Amniotic epithelial cell (primary cell): Measurements from ENCODE around the gene FEN1.
A peak's percentile ranks its signal among the peaks of the same experiment; 100 is the strongest.

Source experiments
- DNase-seq: peaks from one replicate; pipeline ENCODE4 v3.0.0-alpha.2; 2010; ENCODE audit warnings: low read depth

FEN1 gene, protein sequence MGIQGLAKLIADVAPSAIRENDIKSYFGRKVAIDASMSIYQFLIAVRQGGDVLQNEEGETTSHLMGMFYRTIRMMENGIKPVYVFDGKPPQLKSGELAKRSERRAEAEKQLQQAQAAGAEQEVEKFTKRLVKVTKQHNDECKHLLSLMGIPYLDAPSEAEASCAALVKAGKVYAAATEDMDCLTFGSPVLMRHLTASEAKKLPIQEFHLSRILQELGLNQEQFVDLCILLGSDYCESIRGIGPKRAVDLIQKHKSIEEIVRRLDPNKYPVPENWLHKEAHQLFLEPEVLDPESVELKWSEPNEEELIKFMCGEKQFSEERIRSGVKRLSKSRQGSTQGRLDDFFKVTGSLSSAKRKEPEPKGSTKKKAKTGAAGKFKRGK

DNA sequence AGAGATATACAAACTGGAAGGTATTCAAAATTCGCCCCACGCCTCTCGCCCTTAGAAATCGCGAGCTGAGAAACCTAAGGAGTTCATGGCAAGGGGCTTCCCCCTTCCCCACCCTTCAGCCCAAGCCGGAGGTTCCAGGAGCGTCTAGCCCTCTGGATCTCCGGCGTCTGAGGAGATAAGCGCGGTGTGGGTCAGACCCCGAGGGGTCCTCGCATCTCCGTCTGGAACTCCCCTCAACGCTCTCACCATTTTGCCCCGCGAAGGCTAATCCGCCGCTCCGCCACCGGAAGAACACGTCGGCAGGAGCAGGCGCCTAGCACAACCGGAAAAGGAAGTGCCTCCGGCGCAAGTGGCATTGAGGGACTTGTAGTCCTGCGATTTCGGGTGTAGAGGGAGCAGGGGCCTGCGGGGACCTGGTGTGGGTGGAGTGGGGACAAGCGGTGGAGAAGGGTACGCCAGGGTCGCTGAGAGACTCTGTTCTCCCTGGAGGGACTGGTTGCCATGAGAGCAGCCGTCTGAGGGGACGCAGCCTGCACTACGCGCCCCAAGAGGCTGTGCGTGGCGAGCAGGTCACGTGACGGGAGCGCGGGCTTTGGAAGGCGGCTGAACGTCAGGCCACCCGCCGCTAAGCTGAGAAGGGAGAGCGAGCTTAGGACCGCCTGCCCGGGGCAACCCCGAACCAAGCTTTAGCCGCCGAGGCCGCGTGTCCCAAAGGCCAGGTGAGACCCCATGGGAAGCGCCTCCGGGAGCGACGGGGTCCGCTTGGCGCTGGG lies at the start of gene FEN1, which contains the start of gene TMEM258:
Gene FEN1 (plus strand): TSS at position 602 of the 773 bp plus-strand sequence. CDS start 2,451 bp downstream, outside the sequence.
Gene TMEM258 (minus strand): TSS at position 290 of the 773 bp plus-strand sequence. CDS start 41 bp downstream, at position 249.
- peak; percentile 95 for DNase-seq

DNA sequence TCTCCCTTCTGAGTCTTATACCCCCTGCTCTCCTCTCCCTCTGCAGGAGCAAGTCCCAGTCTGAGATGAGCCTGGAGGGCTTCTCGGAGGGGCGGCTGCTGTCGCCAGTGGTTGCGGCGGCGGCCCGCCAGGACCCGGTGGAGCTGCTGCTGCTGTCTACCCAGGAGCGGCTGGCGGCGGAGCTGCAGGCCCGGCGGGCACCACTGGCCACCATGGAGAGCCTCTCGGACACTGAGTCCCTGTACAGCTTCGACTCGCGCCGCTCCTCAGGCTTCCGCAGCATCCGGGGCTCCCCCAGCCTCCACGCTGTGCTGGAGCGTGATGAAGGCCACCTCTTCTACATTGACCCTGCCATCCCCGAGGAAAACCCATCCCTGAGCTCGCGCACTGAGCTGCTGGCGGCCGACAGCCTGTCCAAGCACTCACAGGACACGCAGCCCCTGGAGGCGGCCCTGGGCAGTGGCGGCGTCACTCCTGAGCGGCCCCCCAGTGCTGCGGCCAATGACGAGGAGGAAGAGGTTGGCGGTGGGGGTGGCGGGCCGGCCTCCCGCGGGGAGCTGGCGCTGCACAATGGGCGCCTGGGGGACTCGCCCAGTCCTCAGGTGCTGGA lies 49.1 kb upstream of the FEN1 start:
- DNase-seq, result no peak

DNA sequence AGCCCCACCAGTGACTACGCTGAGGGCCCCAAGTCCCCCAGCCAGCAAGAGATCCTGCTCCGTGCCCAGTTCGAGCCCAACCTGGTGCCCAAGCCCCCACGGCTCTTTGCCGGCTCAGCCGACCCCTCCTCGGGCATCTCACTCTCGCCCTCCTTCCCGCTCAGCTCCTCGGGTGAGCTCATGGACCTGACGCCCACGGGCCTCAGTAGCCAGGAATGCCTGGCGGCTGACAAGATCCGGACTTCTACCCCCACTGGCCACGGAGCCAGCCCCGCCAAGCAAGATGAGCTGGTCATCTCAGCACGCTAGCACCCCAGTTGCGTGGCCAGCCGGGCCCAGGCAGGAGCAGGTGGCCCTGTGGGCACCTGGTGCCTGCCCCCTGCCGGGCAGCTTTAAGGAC lies 48.5 kb upstream of the FEN1 start:
- no peak for DNase-seq

DNA sequence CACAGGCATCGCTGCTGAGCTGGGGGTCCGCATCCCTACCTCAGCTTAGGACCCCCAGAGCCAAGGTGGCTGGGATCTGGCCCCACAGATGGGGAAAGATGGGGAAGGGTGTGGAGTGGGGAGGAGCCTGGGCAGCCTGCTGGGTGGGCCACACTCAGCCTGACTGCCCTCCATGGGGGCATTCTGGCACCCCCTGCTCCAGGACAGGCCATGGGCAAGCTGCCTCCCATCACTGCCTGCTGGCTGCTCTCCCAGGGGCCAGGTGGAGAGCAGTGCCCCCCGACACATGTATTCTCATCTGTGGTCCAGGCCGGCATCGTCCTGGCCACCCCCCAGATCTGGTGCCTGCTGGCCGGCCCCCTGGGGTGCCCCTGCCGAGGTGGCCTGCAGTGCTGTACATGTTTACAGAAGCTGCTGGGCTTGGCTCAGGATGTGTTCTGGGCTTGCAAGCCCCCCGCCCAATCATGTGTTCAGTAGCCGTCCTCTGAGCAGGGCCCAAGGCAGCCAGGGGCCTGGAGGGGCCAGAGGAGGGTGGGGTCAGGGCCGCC lies 48.0 kb upstream of the FEN1 start:
- DNase-seq, result no peak

DNA sequence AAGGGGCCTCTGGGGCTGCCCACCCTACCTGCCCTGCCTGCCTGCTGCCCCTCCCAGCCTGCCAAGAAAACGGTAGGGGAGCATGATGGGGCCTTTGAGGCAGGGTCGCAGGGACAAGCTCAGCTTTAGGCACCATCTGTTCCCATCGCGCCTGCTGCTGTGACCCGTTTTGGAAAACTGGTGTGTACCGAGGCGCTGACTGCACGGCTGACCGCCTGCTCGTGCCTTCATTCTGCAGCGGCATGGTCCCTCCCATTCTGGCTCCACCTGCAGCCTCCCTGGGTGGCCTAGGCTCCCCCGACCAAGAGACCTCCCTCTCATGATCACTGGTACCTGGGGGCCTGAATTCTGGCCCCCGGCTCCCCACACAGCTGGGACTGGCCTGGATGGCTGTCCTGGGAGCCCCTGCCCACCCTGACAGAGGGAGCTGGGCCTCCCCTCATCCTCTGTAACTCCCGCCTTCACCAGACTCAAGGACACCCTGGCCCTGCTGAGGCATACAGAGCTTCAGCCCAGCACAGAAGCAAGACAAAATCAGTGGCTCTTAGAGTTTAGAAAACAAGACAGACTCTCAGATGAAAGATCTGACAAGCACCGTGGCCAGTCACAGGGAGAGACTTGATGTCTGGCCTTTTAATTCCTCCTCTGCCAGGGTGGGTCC lies 46.8 kb upstream of the FEN1 start:
- no peak for DNase-seq

DNA sequence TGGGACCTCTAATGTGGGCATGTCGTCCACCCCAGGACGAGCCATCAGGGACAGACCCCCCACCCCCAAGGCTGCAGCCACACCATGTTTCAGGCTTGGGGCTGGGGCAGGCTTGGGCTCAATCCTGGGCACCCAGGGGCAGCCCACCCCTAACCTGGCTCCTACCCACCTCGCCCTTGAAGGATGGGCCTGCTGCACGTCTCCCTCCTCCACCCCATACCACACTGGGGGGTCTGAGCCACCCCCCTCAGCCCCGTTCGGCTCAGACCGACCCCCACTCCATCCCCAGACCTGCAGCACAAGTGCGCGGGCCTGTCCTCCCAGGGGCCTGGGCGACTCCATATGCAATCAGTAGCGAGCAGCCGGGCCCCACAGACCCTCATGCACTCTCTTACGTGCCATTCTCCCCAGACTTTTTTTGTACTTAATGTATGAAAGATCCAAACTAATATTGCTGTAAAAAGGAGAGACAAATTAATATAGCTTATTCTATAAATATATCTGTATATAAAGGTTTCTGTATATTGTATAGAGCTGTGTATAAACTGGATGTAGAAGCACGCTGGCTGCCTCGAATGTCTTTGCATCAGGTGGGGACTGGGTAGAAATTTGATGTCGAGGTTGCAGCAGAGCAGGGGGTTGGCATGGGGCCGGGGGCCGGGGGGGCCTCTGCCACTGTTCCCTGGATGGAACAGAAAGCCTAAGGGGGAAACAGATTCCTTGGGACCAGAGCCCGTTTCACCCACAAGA lies 46.1 kb upstream of the FEN1 start:
- DNase-seq, result no peak

DNA sequence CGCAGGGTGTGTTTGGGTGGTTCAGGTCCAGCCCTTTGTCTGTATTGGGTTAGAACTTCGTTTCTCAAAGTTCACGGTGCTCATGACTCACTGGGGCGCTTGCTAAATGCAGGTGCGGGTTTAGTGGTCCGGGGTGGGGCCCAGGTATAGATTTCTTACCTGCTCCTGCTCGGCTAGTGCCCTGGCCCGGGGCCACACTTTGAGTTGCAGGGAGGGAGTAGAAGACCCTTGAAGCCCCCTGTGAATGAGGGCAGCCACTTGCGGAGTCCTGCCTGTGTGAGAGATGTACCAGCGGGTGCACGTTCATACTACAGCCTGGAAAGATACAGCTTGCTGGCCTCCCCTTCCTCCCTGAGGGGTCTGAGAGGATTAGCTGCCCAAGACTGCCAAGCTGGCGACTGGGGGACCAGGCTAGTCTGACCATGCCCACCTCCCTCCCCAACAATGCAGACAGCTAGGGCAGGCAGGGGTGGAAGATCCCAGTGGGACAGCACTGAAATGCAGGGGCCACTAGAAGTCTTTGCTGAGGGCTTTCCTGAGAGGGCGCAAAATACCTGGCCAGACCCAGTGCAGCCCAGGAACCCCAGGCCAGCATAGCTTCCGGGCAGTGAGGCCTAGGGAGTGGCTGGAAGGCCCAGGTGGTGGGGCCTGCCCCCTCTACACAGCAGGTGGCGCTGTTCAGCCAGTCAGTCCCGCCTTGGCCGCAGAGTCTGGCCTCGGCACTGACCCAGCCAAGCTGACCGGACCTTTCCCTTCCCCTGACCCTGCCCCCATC lies 45.3 kb upstream of the FEN1 start:
- DNase-seq, result peak; percentile 62

DNA sequence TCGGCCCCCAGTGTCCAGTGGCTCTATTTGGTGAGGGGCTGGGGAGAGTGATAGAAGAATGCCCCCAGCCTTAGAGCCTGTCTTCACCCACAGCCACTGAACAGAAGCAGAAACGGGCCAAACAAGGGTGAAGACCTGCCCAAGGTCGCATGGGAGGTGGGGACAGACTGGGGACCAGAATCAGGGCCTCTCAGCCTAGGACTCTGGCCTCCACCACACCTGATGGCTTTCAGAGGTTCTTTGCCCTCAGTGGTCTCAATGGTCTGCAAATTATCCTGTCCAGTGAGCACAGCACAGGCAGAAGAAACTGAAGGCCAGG lies 44.8 kb upstream of the FEN1 start:
- no peak for DNase-seq

DNA sequence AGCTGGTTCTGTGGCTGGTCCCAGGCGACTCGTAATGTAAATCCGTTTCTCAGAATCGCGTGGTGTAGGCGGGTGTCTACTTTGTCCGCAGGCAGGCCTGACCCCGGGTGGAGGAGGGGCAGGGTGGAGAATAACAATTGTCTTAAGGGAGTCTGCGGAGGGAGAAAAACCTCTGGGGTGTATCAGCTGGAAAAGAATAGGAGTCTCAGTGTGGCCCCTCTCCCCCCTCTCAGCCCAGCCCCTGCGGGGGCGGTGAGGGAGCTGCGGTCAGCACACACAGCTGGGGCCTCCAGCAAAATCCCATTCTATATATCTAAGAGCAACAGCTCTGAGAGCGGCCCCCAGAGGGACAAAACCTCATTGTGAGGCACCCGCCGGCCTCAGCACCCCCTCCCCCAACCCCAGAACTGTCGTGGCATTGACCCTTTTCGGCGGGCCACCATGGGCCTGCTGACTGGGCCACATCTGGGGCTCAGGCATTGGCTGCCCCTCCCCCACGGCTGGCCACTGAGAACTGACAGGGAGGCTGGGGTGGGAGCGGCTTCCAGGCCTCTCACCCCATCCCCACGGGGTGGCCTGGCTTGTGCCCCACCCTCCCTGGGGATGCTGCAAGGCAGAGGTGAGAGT lies 43.0 kb upstream of the FEN1 start:
- peak; percentile 78 for DNase-seq

DNA sequence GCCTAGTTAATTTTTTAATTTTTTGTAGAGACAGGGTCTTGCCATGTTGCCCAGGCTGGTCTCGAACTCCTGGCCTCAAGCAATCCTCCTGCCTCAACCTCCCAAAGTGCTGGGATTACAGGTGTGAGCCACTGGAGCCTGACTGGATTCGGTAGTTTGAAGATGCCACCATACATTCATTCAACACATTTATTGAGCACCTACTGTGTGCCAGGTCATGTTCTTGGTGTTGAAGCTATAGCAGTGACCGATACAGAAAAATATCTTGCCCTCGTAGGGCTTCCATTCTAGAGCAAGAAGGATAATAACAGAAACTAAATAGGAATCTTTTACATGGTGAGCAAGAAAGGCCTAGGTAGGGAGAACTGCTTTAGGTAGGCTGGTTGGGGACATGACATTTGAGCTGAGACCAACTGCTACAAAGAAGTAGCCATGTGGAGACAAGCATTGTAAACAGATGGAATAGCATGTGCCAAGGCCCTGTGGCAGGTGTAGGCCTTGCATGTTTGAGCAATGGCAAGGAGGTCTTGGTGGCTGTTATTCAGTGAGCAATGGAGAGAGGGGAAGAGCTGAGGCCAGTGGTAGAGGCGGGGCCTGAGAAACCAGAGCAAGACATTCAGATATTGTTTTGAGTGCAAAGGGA lies 42.0 kb upstream of the FEN1 start:
- no peak for DNase-seq

DNA sequence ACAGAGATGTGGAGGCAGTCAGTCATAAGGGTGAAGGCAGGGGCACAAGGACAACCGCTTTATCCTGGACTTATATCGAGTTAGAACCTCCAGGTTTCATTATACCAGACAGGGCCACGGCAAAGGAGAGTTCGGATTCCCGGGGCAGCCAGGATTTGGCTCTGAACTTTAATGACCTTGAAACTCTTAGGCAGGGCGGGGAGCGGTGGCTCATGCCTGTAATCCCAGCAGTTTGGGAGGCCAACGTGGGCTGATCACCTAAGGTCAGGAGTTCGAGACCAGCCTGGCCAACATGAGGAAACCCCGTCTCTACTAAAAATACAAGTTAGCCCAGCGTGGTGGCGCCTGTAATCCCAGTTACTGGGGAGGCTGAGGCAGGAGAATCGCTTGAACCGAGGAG lies 41.3 kb upstream of the FEN1 start:
- DNase-seq, result no peak

DNA sequence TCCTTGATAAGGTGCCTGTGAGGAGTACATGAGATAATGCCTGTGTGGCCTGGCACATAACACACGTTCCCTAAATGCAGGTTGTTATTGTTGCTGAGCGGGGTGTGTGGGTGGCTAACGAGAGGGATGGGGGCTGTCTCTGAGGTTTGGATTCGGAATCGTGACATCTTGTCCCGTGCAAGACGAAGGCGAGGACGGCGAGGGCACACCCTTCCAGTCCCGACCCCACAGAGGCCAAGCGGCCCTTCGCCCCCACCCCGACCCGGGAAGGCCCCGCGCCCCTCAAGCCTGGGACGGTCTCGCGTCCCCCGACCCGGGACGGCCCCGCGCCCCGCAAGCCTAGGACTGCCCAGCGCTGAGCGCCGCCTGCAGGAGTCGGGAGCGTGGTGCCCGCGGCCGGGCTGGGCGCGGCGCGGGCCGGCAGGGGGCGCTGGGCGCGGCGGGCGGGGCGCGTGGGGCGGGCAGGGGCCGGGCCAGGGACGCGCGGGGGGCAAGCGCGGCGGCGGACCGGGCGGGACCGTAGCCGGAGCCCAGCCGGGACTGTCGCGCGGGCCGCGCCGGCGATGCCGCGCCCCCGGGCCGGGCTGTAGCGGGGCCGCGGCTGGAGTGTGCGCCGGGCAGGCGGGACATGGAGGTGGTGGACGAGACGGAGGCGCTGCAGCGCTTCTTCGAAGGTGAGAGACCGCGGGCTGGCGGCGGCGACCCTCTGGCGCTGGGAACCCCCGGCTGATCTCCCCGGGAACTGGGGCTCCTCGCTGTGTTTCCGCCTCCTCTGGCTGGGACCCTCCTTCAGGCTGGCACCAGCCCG lies 40.4 kb upstream of the FEN1 start, which contains the start of gene MYRF:
Gene MYRF (plus strand): TSS at position 520 of the 808 bp plus-strand sequence. CDS start 109 bp downstream, at position 629.
- no peak for DNase-seq

DNA sequence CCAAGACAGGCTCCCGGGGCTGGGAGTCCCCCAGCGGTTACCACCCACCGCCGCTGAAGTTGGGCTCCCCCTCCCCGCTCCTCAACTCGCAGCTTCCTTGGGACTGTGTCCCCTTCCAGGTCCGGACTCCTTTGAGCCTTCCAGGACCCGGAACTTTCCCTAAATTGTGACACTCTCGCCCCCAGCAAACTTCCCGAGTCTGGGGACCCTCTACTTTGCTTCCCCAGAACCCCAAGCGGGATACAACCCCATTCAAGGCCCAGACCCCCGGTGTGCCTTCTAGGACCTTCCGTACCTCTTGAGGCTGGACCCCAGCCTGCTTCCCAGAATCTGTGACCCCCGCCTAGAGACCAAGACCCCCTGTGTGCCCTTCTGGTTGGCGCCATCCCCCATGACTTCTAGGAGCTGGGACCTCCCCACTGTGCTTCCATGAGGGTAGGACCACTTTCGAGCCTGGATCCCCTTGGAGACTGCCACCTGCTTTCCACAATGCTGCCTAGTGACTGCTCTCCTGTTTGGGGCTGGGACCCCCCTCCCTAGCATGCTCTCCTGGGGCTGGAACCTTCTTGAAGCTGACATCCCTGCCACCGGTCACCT lies 39.7 kb upstream of the FEN1 start:
- DNase-seq, result no peak

DNA sequence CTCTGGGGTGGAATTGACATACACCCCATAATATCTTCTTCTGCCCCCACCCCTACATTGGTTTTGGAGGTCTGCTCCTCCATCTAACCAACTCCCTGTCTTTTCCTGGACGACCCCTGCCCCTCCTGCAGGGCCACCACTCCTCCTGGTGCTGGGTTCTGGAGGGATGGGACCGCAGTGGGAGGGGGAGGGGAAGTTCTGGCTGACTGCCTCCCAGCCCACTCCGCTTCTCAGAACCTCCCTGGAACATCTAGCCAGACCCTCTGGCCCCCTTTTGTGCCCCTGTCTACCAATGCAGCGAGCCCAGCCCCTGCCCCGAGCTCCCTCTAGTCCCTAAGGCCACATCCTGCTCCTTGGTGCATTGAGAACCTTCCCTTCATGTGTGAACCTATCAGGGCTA lies 39.0 kb upstream of the FEN1 start:
- DNase-seq, result no peak

DNA sequence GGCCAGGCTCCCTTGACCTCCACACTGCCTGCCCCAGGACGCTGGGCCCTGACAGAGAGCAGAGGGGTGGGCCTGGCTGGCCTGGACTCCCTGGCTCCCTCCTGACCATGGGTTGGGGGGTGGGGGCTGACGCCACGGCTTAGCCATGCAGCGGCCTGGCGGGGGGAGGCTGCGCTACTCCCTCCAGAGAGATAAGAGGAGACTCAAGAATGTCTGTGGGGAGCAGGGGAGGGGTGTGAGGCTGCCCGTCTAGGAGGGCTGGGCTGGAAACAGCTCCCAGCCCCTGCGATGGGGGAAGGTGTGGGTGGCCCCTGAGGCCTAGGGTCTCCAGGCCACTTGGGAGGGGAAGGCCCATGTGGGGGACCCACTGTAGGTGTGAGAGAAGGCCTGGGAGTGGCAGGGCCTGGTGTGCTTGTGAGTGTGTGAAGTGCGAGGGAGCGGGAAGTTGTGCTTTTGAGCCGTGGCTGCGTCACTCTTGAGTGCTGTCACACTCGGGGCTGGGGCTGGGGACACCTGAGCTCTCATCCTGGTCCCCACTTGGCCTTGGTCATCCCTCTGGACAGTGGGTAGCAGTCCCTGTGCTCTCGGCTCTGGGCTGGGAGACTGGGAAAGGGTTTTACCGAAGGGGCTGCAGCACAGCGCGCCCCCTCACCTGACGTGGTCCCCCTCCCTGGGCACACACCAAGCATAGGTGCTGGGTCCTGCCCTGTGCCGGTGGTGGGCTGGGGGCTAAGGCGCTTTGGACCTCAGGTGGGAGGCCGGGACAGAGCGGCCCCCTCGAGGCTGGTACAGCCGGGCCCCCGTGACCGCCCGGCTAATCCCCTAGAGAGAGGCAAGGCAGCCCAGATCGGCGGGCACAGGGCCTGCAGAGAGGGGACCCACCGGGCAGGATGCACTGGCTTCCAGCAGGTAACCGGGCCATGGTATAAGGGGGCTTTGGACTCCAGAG lies 37.9 kb upstream of the FEN1 start:
- DNase-seq, result peak; percentile 95

DNA sequence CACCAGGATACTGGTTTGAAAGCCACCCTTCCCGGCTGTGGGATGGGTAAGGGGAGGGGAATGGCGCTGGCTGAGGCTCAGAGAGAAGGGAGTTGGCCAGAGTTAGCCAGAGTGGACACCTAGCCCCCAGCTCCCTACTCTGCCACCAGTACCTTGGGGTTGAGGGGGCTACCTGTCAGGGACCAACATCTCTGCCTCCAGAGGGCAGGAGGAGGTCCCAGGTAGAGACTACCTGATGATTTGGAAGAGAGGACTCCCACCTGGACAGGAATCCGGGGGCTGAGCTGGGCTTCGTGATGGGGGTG lies 36.6 kb upstream of the FEN1 start:
- DNase-seq, result no peak
